GM19035 (cell line): ENCODE data around the gene PUS10.
"Not testable (repeated sequence)": the region's sequence is repeated elsewhere in the genome, so short reads cannot be mapped to it uniquely, and the experiment has no call there.

Source experiments
- ATAC-seq: cut with Tn5 transposase; IDR thresholded peaks from one replicate; pipeline ENCODE4 v1.9.1; 2021; ENCODE audit not compliant: unreplicated experiment

Gene PUS10

DNA sequence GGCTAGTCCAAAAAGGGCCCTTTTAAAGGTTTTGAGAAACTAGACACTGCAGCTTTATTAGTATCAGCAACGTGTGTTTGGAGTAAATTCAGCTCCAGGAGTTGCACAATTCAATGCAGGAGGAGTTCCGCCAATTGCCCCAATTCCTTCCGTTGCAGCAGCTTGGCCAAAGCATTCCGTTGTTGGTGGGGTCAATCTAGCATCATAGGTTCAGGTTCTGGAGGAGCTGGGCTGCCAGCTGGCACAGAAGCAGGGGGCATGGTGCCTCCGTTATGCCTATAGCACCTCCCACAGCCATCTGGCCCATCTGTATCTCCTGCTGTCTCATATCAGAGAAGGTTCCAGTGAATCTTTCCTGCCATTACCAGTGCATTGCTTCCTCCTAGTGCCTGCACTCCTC is 81.3 kb downstream of the PUS10 start:
- ATAC-seq = no peak

DNA sequence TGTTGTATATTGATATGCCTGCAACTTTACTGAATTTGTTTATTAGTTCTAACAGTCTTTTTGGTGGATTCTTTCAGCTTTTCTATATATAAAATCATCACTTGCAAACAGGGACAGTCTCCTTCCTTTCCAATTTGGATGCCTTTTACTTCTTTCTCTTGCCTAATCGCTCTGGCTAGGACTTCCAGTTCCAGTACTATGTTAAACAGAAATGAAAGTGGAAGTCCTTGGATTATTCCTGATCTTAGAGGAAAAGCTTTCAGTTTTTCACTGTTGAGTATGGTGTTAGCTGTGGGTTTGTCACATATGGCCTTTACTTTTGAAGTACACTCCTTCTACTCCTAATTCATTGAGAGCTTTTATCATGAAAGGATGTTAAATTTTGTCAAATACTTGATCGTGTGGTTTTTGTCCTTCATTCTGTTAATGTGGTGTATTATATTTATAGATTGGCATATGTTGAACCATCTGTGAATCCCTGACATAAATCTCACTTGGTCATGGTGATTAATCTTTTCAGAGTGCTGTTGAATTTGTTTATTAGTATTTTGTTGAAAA is 83.8 kb downstream of the PUS10 start:
- ATAC-seq = no peak

DNA sequence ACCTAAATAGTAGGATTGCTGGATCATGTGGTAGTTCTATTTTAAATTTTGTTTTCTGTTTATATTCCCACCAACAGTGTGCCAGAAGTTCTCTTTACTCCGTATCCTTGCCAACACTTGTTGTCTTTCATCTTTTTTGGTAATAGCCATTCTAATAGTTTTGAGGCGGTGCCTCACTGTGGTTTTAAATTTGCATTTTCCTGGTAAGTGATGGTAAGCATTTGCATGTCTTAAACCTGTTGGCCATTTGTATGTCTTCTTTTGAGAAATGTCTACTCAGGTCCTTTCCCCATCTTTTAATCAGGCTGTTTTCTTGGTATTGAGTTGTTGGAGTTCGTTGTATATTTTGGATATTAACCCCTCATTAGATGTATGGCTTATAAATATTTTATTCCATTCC is 85.1 kb downstream of the PUS10 start:
- ATAC-seq = no peak

DNA sequence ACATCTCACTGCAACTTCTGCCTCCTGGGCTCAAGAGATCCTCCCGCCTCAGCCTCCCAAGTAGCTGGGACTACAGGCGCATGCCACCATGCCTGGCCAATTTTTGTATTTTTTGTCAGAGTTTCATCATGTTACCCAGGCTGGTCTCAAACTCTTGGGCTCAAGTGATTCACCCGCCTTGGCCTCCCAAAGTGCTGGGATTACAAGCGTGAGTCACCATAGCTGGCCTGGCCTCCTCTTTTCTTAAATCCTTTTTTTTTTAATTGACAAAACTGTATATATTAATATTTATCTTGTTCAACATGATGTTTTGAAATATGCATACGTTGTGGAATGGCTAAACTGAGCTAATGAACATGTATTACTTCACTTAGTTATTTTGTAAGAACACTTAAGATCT is 86.0 kb downstream of the PUS10 start:
- not testable (repeated sequence) for ATAC-seq

DNA sequence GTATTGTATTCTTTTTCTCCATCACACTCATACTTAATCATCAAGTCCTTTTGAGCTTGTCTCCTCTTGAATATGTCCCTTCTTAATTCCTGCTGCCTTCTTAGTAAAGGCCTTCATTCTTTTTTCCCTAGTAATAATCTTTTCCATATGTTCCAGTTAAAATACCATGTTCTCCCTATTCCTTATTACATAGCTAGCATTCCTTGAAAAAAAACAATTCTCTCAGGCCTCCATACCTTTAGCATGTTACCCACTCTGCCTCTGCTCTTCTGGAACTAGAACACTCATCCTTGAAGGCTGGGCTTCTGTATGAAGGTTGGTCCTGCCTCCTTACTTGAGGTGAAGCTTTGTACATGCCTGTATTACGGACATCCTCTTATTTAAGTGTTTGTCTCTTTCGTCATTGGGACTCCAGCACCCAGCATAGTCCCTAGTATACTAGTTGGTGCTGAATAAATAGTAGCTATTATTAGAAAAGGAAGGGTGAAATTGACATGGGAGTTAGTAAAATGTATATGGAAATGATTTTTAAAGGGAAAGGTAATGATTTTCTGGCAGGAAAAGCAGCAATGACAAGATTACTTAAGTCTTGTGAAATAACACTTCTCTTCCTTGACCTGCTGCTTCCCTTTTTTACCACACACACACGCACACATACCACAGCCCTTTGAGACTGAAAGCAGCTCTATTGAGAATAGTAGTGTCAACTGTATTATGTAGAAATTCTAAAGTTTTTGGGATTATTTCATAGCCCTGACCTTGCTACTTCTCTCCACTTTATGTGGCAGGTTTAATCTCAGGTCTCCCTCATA is 91.1 kb downstream of the PUS10 start:
- no peak for ATAC-seq

DNA sequence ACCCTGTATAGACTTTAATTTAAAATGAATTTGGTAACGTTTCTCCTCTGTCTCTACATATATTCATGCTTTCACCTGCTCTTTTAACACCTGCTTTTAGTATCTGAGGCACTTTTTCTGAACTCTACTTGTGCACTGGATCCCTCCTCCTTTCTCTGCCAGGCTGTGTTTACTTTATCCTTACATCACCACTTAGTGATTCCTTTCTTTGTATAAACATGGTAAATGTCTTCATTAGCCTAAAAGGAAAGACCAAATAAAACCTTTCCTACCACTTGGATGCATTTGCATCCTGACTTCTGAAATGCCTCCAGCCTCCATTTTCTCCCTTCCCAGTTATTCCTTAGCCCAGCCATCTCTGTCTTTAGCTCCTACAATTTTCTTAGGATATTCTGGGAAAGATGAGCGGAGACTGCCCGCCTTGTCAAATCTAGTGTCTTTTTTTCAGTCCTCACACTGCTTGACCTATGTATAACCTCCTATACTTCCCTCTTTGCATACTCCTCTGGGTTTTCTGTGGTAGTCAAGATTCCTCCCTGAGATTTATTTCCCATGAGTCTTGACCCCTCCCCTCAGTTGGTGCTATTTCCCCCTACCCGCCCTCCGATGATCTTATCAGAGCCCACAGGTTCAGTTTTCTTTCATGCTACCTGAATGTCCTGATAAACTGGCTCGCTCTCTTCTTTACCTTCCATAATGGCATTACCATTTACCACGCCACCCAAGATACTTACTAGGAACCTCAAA is 91.9 kb downstream of the PUS10 start:
- no peak for ATAC-seq

DNA sequence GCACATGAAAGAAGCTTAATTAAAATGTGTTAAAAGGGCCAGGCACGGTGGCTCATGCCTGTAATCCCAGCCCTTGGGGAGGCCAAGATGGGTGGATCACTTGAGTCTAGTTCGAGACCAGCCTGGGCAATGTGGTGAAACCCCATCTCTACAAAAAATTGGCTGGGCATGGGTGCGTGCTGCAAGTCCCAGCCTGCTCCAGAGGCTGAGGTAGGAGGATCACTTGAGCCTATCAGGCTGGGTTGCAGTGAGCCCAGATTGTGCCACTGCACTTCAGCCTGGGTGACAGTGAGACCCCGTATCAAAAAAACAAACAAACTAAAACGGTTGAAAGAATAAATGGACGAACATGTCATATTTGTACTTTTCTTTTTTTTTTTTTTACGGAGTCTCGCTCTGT is 110.7 kb downstream of the PUS10 start:
- ATAC-seq = no peak

DNA sequence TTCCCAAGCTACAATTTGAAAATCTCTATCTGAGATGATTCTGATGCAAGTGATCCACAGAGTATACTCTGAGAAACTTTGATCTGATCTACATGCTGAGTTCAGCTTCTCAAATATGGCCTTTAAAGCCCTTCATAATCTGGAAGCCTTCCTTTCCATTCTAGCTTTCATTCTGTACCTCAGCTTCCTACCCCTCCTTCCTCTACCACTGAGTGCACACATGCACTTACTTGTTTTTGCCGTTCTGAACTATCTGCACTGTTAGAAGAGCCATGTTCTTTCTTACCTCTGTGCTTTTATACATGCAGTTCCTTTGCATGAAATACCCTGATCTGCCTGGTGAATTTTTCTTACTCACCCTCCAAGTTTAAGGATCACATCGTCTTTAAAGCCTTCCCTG is 111.7 kb downstream of the PUS10 start:
- ATAC-seq = no peak

DNA sequence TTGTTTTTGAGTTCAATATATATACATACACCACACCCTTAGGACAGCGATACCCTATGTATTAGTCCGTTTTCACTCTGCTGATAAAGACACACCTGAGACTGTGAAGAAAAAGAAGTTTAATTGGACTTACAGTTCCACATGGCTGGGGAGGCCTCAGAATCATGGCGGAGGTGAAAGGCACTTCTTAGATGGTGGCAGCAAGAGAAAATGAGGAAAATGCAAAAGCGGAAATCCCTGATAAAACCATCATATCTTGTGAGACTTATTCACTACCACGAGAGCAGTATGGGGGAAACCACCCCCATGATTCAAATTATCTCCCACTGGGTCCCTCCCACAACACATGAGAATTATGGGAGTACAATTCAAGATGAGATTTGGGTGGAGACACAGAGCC is 112.2 kb downstream of the PUS10 start:
- not testable (repeated sequence) for ATAC-seq

DNA sequence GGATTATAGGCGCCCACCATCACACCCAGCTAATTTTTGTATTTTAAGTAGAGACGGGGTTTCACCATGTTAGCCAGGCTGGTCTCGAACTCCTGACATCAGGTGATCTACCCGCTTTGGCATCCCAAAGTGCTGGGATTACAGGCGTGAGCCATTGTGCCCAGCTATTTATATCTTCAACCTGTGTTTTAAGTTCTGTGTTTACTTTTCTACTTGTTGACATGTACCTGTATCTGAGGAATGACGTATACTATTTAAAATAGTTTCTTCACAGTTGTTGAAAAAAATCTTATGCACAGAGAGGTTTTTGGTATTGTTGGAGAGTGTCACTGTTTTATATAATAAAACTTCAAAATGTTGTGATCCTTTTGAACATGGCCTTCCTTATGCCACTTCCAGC is 116.8 kb downstream of the PUS10 start:
- not testable (repeated sequence) for ATAC-seq

DNA sequence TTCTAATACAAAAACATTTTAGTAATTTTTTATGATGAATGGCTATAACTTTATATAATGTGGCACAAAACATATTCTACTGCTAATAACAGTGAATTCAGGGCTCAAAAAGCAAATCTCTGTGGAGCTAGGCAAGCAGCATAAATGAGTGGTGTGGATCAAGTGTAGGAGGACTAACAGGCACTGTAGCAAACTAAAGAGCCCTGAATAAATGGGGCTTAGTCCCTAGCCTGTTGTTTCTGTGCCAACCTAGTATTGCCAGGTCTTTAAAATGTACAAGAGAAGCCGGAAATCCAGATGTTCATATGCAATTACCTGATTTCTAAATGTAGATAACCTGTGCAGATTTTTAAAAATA is 118.2 kb downstream of the PUS10 start:
- ATAC-seq = peak; percentile 40

DNA sequence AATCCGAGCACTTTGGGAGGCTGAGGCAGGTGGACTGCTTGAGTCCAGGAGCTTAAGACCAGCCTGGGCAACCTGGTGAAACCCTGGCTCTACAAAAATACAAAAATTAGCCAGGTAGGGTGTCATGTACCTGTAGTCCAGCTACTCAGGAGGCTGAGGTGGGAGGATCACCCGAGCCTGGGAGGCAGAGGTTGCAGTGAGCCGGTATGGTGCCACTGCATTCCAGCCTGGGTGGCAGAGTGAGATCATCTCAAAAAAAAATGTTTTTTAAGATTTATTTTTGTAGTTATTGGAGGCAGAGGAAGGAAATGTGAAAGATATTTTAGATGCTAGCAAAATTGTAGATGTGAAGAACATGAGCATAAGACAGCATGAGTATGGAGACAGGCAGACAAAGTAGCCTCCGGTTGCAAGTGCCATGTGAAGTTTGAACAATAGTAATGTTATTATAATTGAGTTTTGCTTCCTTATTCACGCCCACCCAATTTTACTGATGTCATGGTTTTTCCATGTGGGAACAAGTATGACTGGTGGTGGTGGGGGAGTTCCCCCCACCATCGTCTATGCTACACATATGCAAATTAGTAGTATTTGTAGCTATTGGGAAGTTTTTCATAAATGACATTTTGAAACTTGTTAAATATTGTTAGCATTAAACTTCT is 118.7 kb downstream of the PUS10 start:
- ATAC-seq = peak; percentile 66

DNA sequence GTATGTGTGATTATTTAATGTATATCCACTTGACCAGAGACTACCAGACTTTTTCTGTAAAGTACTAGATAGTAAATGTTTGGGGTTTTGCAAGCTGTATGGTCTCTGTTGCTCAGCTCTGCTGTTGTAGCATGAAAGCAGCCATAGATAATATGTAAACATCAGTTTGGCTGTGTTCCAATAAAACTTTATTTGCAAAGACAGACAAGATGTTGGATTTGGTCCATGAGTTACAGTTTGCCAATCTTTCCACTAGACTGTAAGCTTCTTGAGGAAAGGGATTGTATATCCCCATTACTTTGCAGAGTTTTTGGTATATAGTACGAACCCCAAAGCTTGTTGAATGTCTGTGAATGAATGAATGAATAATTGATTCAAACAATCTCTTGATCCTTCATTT is 119.5 kb downstream of the PUS10 start:
- ATAC-seq = no peak
